NT2/D1 (cell line): ENCODE data around the gene ANKUB1.

ENCODE experiments used
- SUZ12 ChIP-seq: IDR thresholded peaks from 2 replicates; pipeline ENCODE4 v1.6.1; 2011; ENCODE audit not compliant: insufficient read length, insufficient read depth; ENCODE audit errors: extremely low read depth
- YY1 ChIP-seq: IDR thresholded peaks from 2 replicates; pipeline ENCODE4 v1.6.1; 2011; ENCODE audit not compliant: insufficient read length, insufficient read depth

DNA sequence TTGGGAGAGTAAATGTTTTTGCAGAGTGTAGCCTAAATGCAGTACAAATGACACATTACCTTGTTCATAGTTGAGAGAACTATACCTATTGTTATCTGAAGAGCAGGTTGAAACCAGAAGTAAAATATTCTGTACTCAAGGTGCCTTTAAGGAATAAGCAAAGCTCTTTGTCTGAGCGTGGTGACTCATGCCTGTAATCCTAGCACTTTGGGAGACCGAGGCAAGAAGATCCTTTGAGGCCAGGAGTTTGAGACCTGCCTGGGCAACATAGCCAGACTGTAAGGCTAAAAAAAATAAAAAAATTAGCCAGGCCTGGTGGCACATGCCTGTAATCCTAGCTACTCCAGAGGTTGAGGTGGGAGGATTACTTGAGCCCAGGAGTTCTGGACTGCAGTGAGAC is 18.5 kb upstream of the ANKUB1 start:
- no peak for TF ChIP-seq SUZ12
- TF ChIP-seq YY1: no peak
